Neural crest cell (in vitro differentiated cells): ENCODE measurements around the gene SFRP5. TPM values are rescaled to one million over a fixed set of nuclear protein-coding genes. Genes with fewer than 3 reads are reported as not detected.

Source experiments
- DNase-seq: peaks from one replicate; pipeline ENCODE4 v3.0.0; 2021; ENCODE audit warnings: low read depth, mixed read lengths, low spot score
- H3K27ac Mint-ChIP-seq: one replicate; pipeline ENCODE4 v1.8.0; 2021; ENCODE audit warnings: mild to moderate bottlenecking, mixed read lengths; ENCODE audit not compliant: unreplicated experiment
- H3K27me3 Mint-ChIP-seq: 2 replicates; pipeline ENCODE4 v1.8.0; 2021; ENCODE audit warnings: low read depth, mild to moderate bottlenecking, mixed read lengths
- H3K36me3 Mint-ChIP-seq: 2 replicates; pipeline ENCODE4 v1.8.0; 2021; ENCODE audit warnings: low read depth, mild to moderate bottlenecking, mixed read lengths
- H3K4me1 Mint-ChIP-seq: 2 replicates; pipeline ENCODE4 v1.8.0; 2021; ENCODE audit warnings: mixed read lengths
- H3K4me3 Mint-ChIP-seq: one replicate; pipeline ENCODE4 v1.8.0; 2021; ENCODE audit warnings: mild to moderate bottlenecking, mixed read lengths
- H3K9me3 Mint-ChIP-seq: 2 replicates; pipeline ENCODE4 v1.8.0; 2021; ENCODE audit warnings: mixed read lengths
- total RNA-seq: library from RNA; stranded (reverse); gene quantifications from 2 replicates; pipeline ENCODE4 v1.2.1, GENCODE V29; 2021
- TF ChIP-seq, protein P1 (sequence below): fragments of 200-600 bp; sonication (generic); conservative IDR thresholded peaks from 2 replicates; pipeline ENCODE4 v1.5.0; 2021; ENCODE audit warnings: antibody characterized with exemption, mild to moderate bottlenecking

The SFRP5 gene
- total RNA-seq, 1 donor from 2014 or later: not detected

DNA sequence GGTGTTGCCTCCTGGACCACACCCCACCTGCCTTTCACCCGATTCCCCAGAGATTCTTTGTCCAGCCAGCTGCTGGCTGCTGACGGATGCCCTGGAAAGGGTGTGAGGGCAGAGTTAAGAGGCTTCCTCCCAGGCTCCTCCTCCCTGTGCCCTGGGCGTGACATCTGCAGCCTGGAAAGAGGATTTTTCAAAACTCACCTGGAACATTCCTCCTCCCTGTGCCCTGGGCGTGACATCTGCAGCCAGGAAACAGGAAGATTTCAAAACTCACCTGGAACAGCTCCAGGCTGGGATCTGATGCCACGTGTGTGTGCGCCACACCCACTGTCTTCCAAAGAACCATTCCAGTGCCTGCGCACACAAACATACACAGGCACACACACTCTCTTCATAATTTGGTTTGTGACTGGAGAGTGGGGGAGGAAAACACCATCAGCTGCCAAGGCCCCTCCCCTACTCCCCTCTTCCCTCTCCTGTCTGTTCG, 53.1 kb downstream of the SFRP5 start:
- peaks cover 3% of the 10 kb centered on the region for H3K36me3 Mint-ChIP-seq
- peak overlapping the region; percentile 81 for H3K27ac Mint-ChIP-seq
- DNase-seq: no peak
- H3K27me3 Mint-ChIP-seq: peaks cover 4% of the 10 kb centered on the region
- peaks cover 53% of the 10 kb centered on the region for H3K4me1 Mint-ChIP-seq
- TF ChIP-seq, protein P1, sequence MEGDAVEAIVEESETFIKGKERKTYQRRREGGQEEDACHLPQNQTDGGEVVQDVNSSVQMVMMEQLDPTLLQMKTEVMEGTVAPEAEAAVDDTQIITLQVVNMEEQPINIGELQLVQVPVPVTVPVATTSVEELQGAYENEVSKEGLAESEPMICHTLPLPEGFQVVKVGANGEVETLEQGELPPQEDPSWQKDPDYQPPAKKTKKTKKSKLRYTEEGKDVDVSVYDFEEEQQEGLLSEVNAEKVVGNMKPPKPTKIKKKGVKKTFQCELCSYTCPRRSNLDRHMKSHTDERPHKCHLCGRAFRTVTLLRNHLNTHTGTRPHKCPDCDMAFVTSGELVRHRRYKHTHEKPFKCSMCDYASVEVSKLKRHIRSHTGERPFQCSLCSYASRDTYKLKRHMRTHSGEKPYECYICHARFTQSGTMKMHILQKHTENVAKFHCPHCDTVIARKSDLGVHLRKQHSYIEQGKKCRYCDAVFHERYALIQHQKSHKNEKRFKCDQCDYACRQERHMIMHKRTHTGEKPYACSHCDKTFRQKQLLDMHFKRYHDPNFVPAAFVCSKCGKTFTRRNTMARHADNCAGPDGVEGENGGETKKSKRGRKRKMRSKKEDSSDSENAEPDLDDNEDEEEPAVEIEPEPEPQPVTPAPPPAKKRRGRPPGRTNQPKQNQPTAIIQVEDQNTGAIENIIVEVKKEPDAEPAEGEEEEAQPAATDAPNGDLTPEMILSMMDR: no peak
- H3K4me3 Mint-ChIP-seq: peak overlapping the region; percentile 77
- no peaks in the 10 kb centered on the region for H3K9me3 Mint-ChIP-seq

DNA sequence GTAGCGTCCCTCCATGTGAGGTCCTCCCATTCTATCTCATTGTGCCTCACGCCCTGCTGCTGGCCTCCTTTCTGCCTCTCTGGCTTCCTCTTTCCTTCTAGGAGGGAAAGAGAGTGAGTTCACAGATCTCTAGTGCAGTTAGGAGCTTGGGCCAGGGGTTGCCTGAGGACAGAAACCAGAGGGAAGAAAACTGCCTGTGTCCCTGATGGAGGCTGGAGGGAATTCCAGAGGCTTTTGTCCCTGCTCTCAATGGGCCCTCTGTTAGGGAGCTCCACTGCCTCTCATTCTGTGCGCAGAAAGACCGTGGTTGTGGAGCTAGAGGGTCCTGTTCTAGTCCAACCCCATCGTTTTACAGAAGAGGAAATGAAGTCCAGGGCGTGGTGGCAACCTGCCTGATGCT, 53.6 kb downstream of the SFRP5 start:
- DNase-seq: peak; percentile 35
- Mint-ChIP-seq H3K4me1 (peaks cover 53% of the 10 kb centered on the region), H3K36me3 (peaks cover 3% of the 10 kb centered on the region), H3K4me3 (peak overlapping the region; percentile 77), H3K27ac (peak overlapping the region; percentile 81), H3K9me3 (no peaks in the 10 kb centered on the region), H3K27me3 (peaks cover 4% of the 10 kb centered on the region)
- TF ChIP-seq, protein P1: no peak

DNA sequence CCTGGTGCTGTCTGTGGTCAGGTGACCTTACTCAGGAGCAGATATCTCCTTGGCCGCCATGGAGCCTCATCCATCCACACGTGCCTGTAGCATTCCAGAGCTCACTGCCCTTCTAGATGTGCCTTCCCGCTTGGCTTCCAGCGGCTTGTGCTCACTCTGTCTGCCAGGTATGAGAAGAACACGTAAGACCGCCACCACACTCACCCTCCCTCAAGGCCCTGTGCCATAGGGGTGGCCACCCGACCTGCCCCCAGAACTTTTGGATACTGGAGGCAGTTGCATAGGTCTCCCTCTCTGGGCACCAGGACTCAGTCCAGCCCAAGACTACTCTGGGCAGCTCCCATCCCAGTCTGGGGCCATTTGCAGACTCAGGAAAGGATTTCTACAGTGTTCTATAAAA, 54.2 kb downstream of the SFRP5 start:
- DNase-seq: no peak
- TF ChIP-seq, protein P1: no peak
- Mint-ChIP-seq H3K9me3 (no peaks in the 10 kb centered on the region), H3K27ac (peak overlapping the region; percentile 81), H3K27me3 (peaks cover 6% of the 10 kb centered on the region), H3K4me1 (peaks cover 59% of the 10 kb centered on the region), H3K36me3 (peaks cover 3% of the 10 kb centered on the region), H3K4me3 (peak overlapping the region; percentile 77)

Other genes starting within 250 kb of the SFRP5 start
- not detected in 2 replicates for gene ANKRD2, start 199.2 kb downstream of the SFRP5 start, total RNA-seq
- gene HOGA1, start 187.6 kb downstream of the SFRP5 start, total RNA-seq: 0.23 and 0.36 TPM in 2 replicates
- not detected in 2 replicates for gene C10orf62, start 182.3 kb downstream of the SFRP5 start, total RNA-seq
- 25.9 and 27.2 TPM in 2 replicates for gene MORN4, start 138.5 kb downstream of the SFRP5 start, total RNA-seq
- gene PI4K2A, start 131.3 kb downstream of the SFRP5 start, total RNA-seq: 19.3 and 19.4 TPM in 2 replicates
- gene AVPI1, start 84.8 kb downstream of the SFRP5 start, total RNA-seq: 2.4 and 3.3 TPM in 2 replicates
- gene MARVELD1, start 58.3 kb downstream of the SFRP5 start, total RNA-seq: 52.3 and 52.8 TPM in 2 replicates
- gene ZFYVE27, start 34.9 kb downstream of the SFRP5 start, total RNA-seq: 24.6 and 26.9 TPM in 2 replicates
- gene GOLGA7B, start 77.8 kb upstream of the SFRP5 start, total RNA-seq: 0.30 and 0.36 TPM in 2 replicates